HepG2 (cell line): ENCODE measurements around the gene CCR5AS.

Source experiments
- ATAC-seq: fragments of 200-7000 bp; cut with Tn5 transposase; 3 replicates; pipeline ENCODE4 v1.9.1; 2020; ENCODE audit warnings: mild to moderate bottlenecking, moderate library complexity
- BruUV-seq: library from RNA; stranded (reverse); fragments of 400-500 nt; replicated peaks from 2 replicates; lab custom pipeline; 2021; lab: Mats Ljungman, UMichigan
- CTCF ChIA-PET: fragments of 300-600 bp; formaldehyde crosslinking; extraction: SDS; loops from one replicate; lab custom pipeline; 2021; ENCODE audit warnings: low total read pairs, inconsistent platforms, low intra/inter-chr PET ratio; lab: Yijun Ruan, JAX
- POLR2A ChIA-PET: fragments of 350-600 bp; sonication (Branson Sonifier 250); formaldehyde crosslinking; loops from one replicate; lab custom pipeline; 2020; ENCODE audit warnings: antibody characterized with exemption, inconsistent platforms; lab: Yijun Ruan, JAX
- DNase-seq: peaks from one replicate; pipeline ENCODE4 v3.0.0-alpha.2; 2015; ENCODE audit warnings: low spot score
- FAIRE-seq: peaks from 3 replicates; lab custom pipeline; 2011; peaks lifted over from hg19 to GRCh38; lab: Jason Lieb, UNC
- H2AFZ ChIP-seq: one replicate; pipeline ENCODE4 v1.6.1; 2011; ENCODE audit warnings: low read length, inconsistent platforms
- H3K27ac ChIP-seq: fragments of 300-600 bp; 3 replicates; pipeline ENCODE4 v1.8.0; 2011; ENCODE audit warnings: mixed run types, mild to moderate bottlenecking, mixed read lengths, low read length, inconsistent platforms; ENCODE audit not compliant: insufficient read depth; ENCODE audit errors: extremely low read length
- H3K27me3 ChIP-seq, 2 experiments: fragments of 200-600 bp in 1 of 2; 2 replicates in 1 of 2; 3 replicates in 1 of 2; pipeline versions ENCODE4 v1.6.0 to v1.8.0; 2011; ENCODE audit warnings: low read length in 2 of 2, mild to moderate bottlenecking in 2 of 2, moderate library complexity in 2 of 2, inconsistent platforms in 1 of 2; ENCODE audit not compliant: insufficient read depth in 2 of 2, control insufficient read depth in 1 of 2
- H3K36me3 ChIP-seq, 2 experiments: fragments of 200-600 bp in 1 of 2; replicated peaks in 1 of 2; 2 replicates in 1 of 2; 3 replicates in 1 of 2; pipeline versions ENCODE4 v1.5.1 to v1.8.0; 2011; ENCODE audit warnings: low read length in 2 of 2, inconsistent platforms in 1 of 2; ENCODE audit not compliant: insufficient read depth in 2 of 2, control insufficient read depth in 1 of 2
- H3K4me1 ChIP-seq: 2 replicates; pipeline ENCODE4 v1.5.1; 2012; ENCODE audit warnings: low read length, inconsistent platforms; ENCODE audit not compliant: insufficient read depth
- H3K4me2 ChIP-seq: 2 replicates; pipeline ENCODE4 v1.6.0; 2011; ENCODE audit warnings: low read depth, low read length, inconsistent platforms
- H3K4me3 ChIP-seq, 3 experiments: fragments of 200-600 bp in 1 of 3; sonication (generic), shearing (Covaris generic) in 1 of 3; replicated peaks in 1 of 3; 2 replicates each; pipeline ENCODE4 v1.5.1; 2011 to 2016; ENCODE audit warnings: low read length in 3 of 3, inconsistent platforms in 2 of 3, low read depth in 2 of 3, mild to moderate bottlenecking in 2 of 3, control low read depth in 1 of 3, mixed read lengths in 1 of 3; ENCODE audit not compliant: insufficient read depth in 1 of 3
- H3K79me2 ChIP-seq: one replicate; pipeline ENCODE4 v1.6.1; 2011; ENCODE audit warnings: low read length, inconsistent platforms; ENCODE audit not compliant: insufficient read depth
- H3K9ac ChIP-seq: 2 replicates; pipeline ENCODE4 v1.6.0; 2011; ENCODE audit warnings: mild to moderate bottlenecking, low read depth, low read length, inconsistent platforms; ENCODE audit not compliant: insufficient read depth
- H3K9me3 ChIP-seq: 2 replicates; pipeline ENCODE4 v1.5.1; 2012; ENCODE audit warnings: mild to moderate bottlenecking, low read length
- H4K20me1 ChIP-seq: 2 replicates; pipeline ENCODE4 v1.6.0; 2011; ENCODE audit warnings: inconsistent platforms, mild to moderate bottlenecking, low read length, moderate library complexity; ENCODE audit not compliant: insufficient read depth
- FOXA3 ChIP-seq: IDR thresholded peaks from 2 replicates; pipeline ENCODE4 v1.6.1; 2016; ENCODE audit warnings: missing genetic modification reagents, missing compliant biosample characterization
- IKZF4 ChIP-seq: sonication (generic); formaldehyde crosslinking; IDR thresholded peaks from 2 replicates; pipeline ENCODE4 v1.5.1; 2020; ENCODE audit warnings: borderline replicate concordance, mild to moderate bottlenecking, low read depth, missing genetic modification reagents; ENCODE audit errors: not compliant biosample characterization
- MNT ChIP-seq: fragments of 450-650 bp; IDR thresholded peaks from 2 replicates; pipeline ENCODE4 v1.6.1; 2016
- NONO ChIP-seq, 2 experiments: fragments of 450-650 bp in 1 of 2; sonication (generic) in 1 of 2; formaldehyde crosslinking in 1 of 2; IDR thresholded peaks in 1 of 2; conservative IDR thresholded peaks in 1 of 2; 2 replicates each; pipeline versions ENCODE4 v1.6.1 to v1.8.0; 2017 to 2022; ENCODE audit warnings: mild to moderate bottlenecking in 1 of 2, missing genetic modification reagents in 1 of 2, moderate library complexity in 1 of 2
- RERE ChIP-seq: IDR thresholded peaks from 2 replicates; pipeline ENCODE4 v1.6.1; 2016; ENCODE audit warnings: low read depth, missing genetic modification reagents, missing compliant biosample characterization
- SNAPC5 ChIP-seq: sonication (generic); formaldehyde crosslinking; IDR thresholded peaks from 2 replicates; pipeline ENCODE4 v1.8.1; 2023; ENCODE audit warnings: mild to moderate bottlenecking, missing genetic modification reagents, borderline replicate concordance
- SP2 ChIP-seq: sonication (generic); formaldehyde crosslinking; IDR thresholded peaks from 2 replicates; pipeline ENCODE4 v1.5.1; 2020; ENCODE audit warnings: mild to moderate bottlenecking, missing genetic modification reagents
- TEF ChIP-seq: sonication (generic); formaldehyde crosslinking; IDR thresholded peaks from 2 replicates; pipeline ENCODE4 v1.5.0; 2020; ENCODE audit warnings: missing genetic modification reagents
- TERF1 ChIP-seq: sonication (generic); formaldehyde crosslinking; IDR thresholded peaks from 2 replicates; pipeline ENCODE4 v1.8.0; 2022; ENCODE audit warnings: mild to moderate bottlenecking, missing genetic modification reagents, moderate library complexity
- ZC3H13 ChIP-seq: sonication (generic); formaldehyde crosslinking; IDR thresholded peaks from 2 replicates; pipeline ENCODE4 v1.8.1; 2023; ENCODE audit warnings: mild to moderate bottlenecking, missing genetic modification reagents, moderate library complexity
- ZNF180 ChIP-seq: sonication (generic); formaldehyde crosslinking; IDR thresholded peaks from 2 replicates; pipeline ENCODE4 v1.4.0; 2020; ENCODE audit warnings: low read depth, missing genetic modification reagents, borderline replicate concordance
- ZNF510 ChIP-seq: sonication (generic); formaldehyde crosslinking; IDR thresholded peaks from 2 replicates; pipeline ENCODE4 v1.4.0; 2020; ENCODE audit warnings: low read depth, mild to moderate bottlenecking, missing genetic modification reagents
- ZNF614 ChIP-seq: IDR thresholded peaks from 2 replicates; pipeline ENCODE4 v1.6.1; 2018; ENCODE audit warnings: missing biosample characterization, missing genetic modification reagents, inconsistent platforms, borderline replicate concordance
- ZNF75D ChIP-seq: sonication (generic); formaldehyde crosslinking; IDR thresholded peaks from 2 replicates; pipeline ENCODE4 v1.8.1; 2023; ENCODE audit warnings: missing genetic modification reagents, mild to moderate bottlenecking, borderline replicate concordance
- ZNF766 ChIP-seq: sonication (generic); formaldehyde crosslinking; IDR thresholded peaks from 2 replicates; pipeline ENCODE4 v1.5.0; 2020; ENCODE audit warnings: missing genetic modification reagents, borderline replicate concordance
- ZNF780A ChIP-seq: sonication (generic); formaldehyde crosslinking; IDR thresholded peaks from 2 replicates; pipeline ENCODE4 v1.8.0; 2022; ENCODE audit warnings: mild to moderate bottlenecking, missing genetic modification reagents, moderate library complexity
- WGBS: methylation state at CpG from one replicate; pipeline ENCODE4 v1.1.6; 2017; ENCODE audit warnings: low lambda C conversion rate; 5-methylcytosine and 5-hydroxymethylcytosine counted together
- in situ Hi-C: cut with HindIII; loops from 2 replicates; pipeline ENCODE4 v1.10.0; 2017; ENCODE audit warnings: low pct_unique_long_range_greater_than_20kb; ENCODE audit not compliant: extremely low pct_ligation_motif_present
- intact Hi-C: fragments of 100-400 bp; cut with micrococcal nuclease; formaldehyde crosslinking; loops from one replicate; pipeline ENCODE4 v1.10.0; 2022; ENCODE audit not compliant: unreplicated experiment

CCR5AS gene

GRCh38 chr3:46358466-46358865 lies 48.4 kb downstream of the CCR5AS start:
- ATAC-seq: no peak
- H3K27me3 ChIP-seq: peaks cover 0 to 9% of the 10 kb centered on the region in 2 experiments; a peak in 2 of 5 replicates
- H3K4me1 ChIP-seq: no peaks in the 10 kb centered on the region
- no peak for DNase-seq
- H3K4me3 ChIP-seq: no peak overlapping the region
- CTCF ChIA-PET: no interaction called here
- in situ Hi-C loops: no loop called here
- no peak for FAIRE-seq
- no peak overlapping the region for H3K27ac ChIP-seq
- POLR2A ChIA-PET: no interaction called here
- WGBS: 40% methylated on average over 6 of the region's 6 CpGs
- no TSS peak for BruUV-seq
- no peaks in the 10 kb centered on the region for H3K9me3 ChIP-seq
- no peaks in the 10 kb centered on the region for H3K36me3 ChIP-seq
- H3K4me2 ChIP-seq: no peak overlapping the region
- H2AFZ ChIP-seq: no peak overlapping the region
- H3K79me2 ChIP-seq: no peaks in the 10 kb centered on the region
- H4K20me1 ChIP-seq: no peaks in the 10 kb centered on the region
- no peak overlapping the region for H3K9ac ChIP-seq
- intact Hi-C loops: no loop called here
- TF ChIP-seq IKZF4 (CRISPR knock-in tag) (no peak), ZNF780A (no peak), SNAPC5 (CRISPR knock-in tag) (no peak), TERF1 (CRISPR knock-in tag) (no peak), NONO (IDR thresholded peaks at IDR 0.05) (no peak), NONO (CRISPR knock-in tag; conservative IDR thresholded peaks at IDR 0.05) (no peak), RERE (CRISPR knock-in tag) (no peak), SP2 (no peak), ZNF510 (CRISPR knock-in tag) (no peak), TEF (CRISPR knock-in tag) (no peak), ZNF75D (no peak), ZNF766 (CRISPR knock-in tag) (no peak), MNT (no peak), FOXA3 (CRISPR knock-in tag) (no peak), ZNF614 (CRISPR knock-in tag) (no peak), ZNF180 (CRISPR knock-in tag) (no peak), ZC3H13 (CRISPR knock-in tag) (no peak)
